Stomach (tissue), 4 donors: ENCODE results near the gene DPF1.
A peak's percentile ranks its signal among the peaks of the same experiment; 100 is the strongest.

ENCODE experiments used
- CTCF ChIP-seq, 7 experiments: fragments of 450-650 bp in 4 of 7; fragments of 200-600 bp in 3 of 7; sonication (generic) in 3 of 7; IDR thresholded peaks; one replicate each; pipeline ENCODE4 v1.5.1; 2016 to 2019; ENCODE audit warnings: antibody characterized with exemption in 7 of 7, control low read depth in 2 of 7, mild to moderate bottlenecking in 1 of 7
- EP300 ChIP-seq: sonication (generic); formaldehyde crosslinking; IDR thresholded peaks from one replicate; pipeline ENCODE4 v1.6.1; 2017; ENCODE audit warnings: antibody characterized with exemption
- POLR2A ChIP-seq, 4 donors: fragments of 450-650 bp; IDR thresholded peaks; one replicate each; pipeline ENCODE4 v1.6.1; 2016; ENCODE audit warnings: antibody characterized with exemption in 4 of 4, control low read depth in 2 of 4, mild to moderate bottlenecking in 1 of 4, moderate library complexity in 1 of 4
- POLR2AphosphoS5 ChIP-seq, 3 donors: sonication (generic); formaldehyde crosslinking; IDR thresholded peaks; one replicate each; pipeline ENCODE4 v1.6.1; 2016; ENCODE audit warnings: antibody characterized with exemption in 3 of 3

- no peak for TF ChIP-seq CTCF (IDR thresholded peaks at IDR 0.05)
- TF ChIP-seq POLR2AphosphoS5 (IDR thresholded peaks at IDR 0.05): peak in 1 of 3 donors; percentile 59
- TF ChIP-seq POLR2A (IDR thresholded peaks at IDR 0.05): no peak
- no peak for TF ChIP-seq EP300
Observed at GRCh38 chr19:38209671-38210457, 14.2 kb downstream of the DPF1 start.
